Chondrocyte (in vitro differentiated cells): ENCODE measurements around the gene AHNAK. TPM values are rescaled to one million over a fixed set of nuclear protein-coding genes. Genes with fewer than 3 reads are reported as not detected.
A peak's percentile ranks its signal among the peaks of the same experiment; 100 is the strongest.
"Not testable (repeated sequence)": the region's sequence is repeated elsewhere in the genome, so short reads cannot be mapped to it uniquely, and the experiment has no call there.

ENCODE experiments used
- DNase-seq: peaks from one replicate; pipeline ENCODE4 v3.0.0; 2021; ENCODE audit warnings: mixed read lengths, low spot score
- H3K27ac Mint-ChIP-seq: one replicate; pipeline ENCODE4 v1.8.0; 2021; ENCODE audit warnings: mild to moderate bottlenecking, moderate library complexity, mixed read lengths; ENCODE audit not compliant: unreplicated experiment
- H3K27me3 Mint-ChIP-seq: 2 replicates; pipeline ENCODE4 v1.8.0; 2021; ENCODE audit warnings: low read depth, mixed read lengths
- H3K36me3 Mint-ChIP-seq: 2 replicates; pipeline ENCODE4 v1.8.0; 2021; ENCODE audit warnings: low read depth, mixed read lengths
- H3K4me1 Mint-ChIP-seq: 2 replicates; pipeline ENCODE4 v1.8.0; 2021; ENCODE audit warnings: low read depth, mild to moderate bottlenecking, mixed read lengths
- H3K4me3 Mint-ChIP-seq: one replicate; pipeline ENCODE4 v1.8.0; 2021; ENCODE audit warnings: mild to moderate bottlenecking, moderate library complexity, mixed read lengths; ENCODE audit not compliant: unreplicated experiment
- H3K9me3 Mint-ChIP-seq: 2 replicates; pipeline ENCODE4 v1.8.0; 2021; ENCODE audit warnings: low read depth, mixed read lengths
- CTCF ChIP-seq: fragments of 200-600 bp; sonication (generic); IDR thresholded peaks from 2 replicates; pipeline ENCODE4 v1.5.0; 2021; ENCODE audit warnings: antibody characterized with exemption, mild to moderate bottlenecking, moderate library complexity
- total RNA-seq: library from RNA; stranded (reverse); gene quantifications from 3 replicates; pipeline ENCODE4 v1.2.1, GENCODE V29; 2021

Gene AHNAK
- total RNA-seq, 1 donor from 2014 or later: 514 TPM

GRCh38 chr11:62567018-62567633 is 20.5 kb upstream of the AHNAK start:
- H3K9me3 Mint-ChIP-seq: no peaks in the 10 kb centered on the region
- peaks cover 43% of the 10 kb centered on the region for H3K36me3 Mint-ChIP-seq
- peak overlapping the region; percentile 66 for H3K27ac Mint-ChIP-seq
- H3K27me3 Mint-ChIP-seq: no peaks in the 10 kb centered on the region
- H3K4me1 Mint-ChIP-seq: peaks cover 34% of the 10 kb centered on the region
- TF ChIP-seq CTCF: no peak
- no peak for DNase-seq
- no peak overlapping the region for H3K4me3 Mint-ChIP-seq

GRCh38 chr11:62566247-62566646 is 19.6 kb upstream of the AHNAK start:
- no peak for TF ChIP-seq CTCF
- Mint-ChIP-seq H3K4me3 (no peak overlapping the region), H3K27ac (peak overlapping the region; percentile 4), H3K9me3 (no peaks in the 10 kb centered on the region), H3K27me3 (no peaks in the 10 kb centered on the region), H3K4me1 (peaks cover 31% of the 10 kb centered on the region), H3K36me3 (peaks cover 39% of the 10 kb centered on the region)
- DNase-seq: no peak

GRCh38 chr11:62565100-62565802 is 18.6 kb upstream of the AHNAK start:
- Mint-ChIP-seq H3K4me1 (peaks cover 33% of the 10 kb centered on the region), H3K9me3 (no peaks in the 10 kb centered on the region), H3K27me3 (no peaks in the 10 kb centered on the region), H3K36me3 (peaks cover 32% of the 10 kb centered on the region), H3K4me3 (no peak overlapping the region), H3K27ac (peak overlapping the region; percentile 54)
- DNase-seq: no peak
- TF ChIP-seq CTCF: no peak

- H3K27me3 Mint-ChIP-seq, H3K4me3 Mint-ChIP-seq, DNase-seq, H3K9me3 Mint-ChIP-seq: not testable (repeated sequence)
- peaks cover 36% of the 10 kb centered on the region for H3K36me3 Mint-ChIP-seq
- H3K27ac Mint-ChIP-seq: peak overlapping the region; percentile 62
- peaks cover 38% of the 10 kb centered on the region for H3K4me1 Mint-ChIP-seq
Measured at GRCh38 chr11:62561677-62562230, 15.1 kb upstream of the AHNAK start.

GRCh38 chr11:62560566-62561103 is 14.0 kb upstream of the AHNAK start:
- Mint-ChIP-seq H3K27ac (peak overlapping the region; percentile 87), H3K27me3 (no peaks in the 10 kb centered on the region), H3K36me3 (peaks cover 30% of the 10 kb centered on the region), H3K9me3 (no peaks in the 10 kb centered on the region), H3K4me1 (peaks cover 42% of the 10 kb centered on the region), H3K4me3 (no peak overlapping the region)
- peak; percentile 91 for TF ChIP-seq CTCF
- DNase-seq: no peak

- not testable (repeated sequence) for H3K9me3 Mint-ChIP-seq, H3K27me3 Mint-ChIP-seq, DNase-seq, H3K4me3 Mint-ChIP-seq
- Mint-ChIP-seq H3K36me3 (peaks cover 25% of the 10 kb centered on the region), H3K4me1 (peaks cover 52% of the 10 kb centered on the region), H3K27ac (peak overlapping the region; percentile 87)
Measured at GRCh38 chr11:62559626-62560025, 13.0 kb upstream of the AHNAK start.
